IMR-90 (cell line): Measurements from ENCODE around the gene RASL10A. TPM values are rescaled to one million over a fixed set of nuclear protein-coding genes. Genes with fewer than 3 reads are reported as not detected.

Experiments used
- ATAC-seq: fragments of 200-7000 bp; cut with Tn5 transposase; 2 replicates; pipeline ENCODE4 v1.9.1; 2020; ENCODE audit warnings: low read depth, mild to moderate bottlenecking, moderate library complexity
- BruUV-seq: library from RNA; stranded (reverse); fragments of 400-500 nt; replicated peaks from 2 replicates; lab custom pipeline; 2021; lab: Mats Ljungman, UMichigan
- CTCF ChIA-PET: fragments of 300-600 bp; formaldehyde crosslinking; extraction: SDS; loops from one replicate; lab custom pipeline; 2021; ENCODE audit warnings: antibody characterized with exemption; lab: Yijun Ruan, JAX
- POLR2A ChIA-PET: fragments of 300-600 bp; sonication (Branson Sonifier 250); formaldehyde crosslinking; loops from one replicate; lab custom pipeline; 2022; ENCODE audit warnings: antibody characterized with exemption; ENCODE audit not compliant: unreplicated experiment; lab: Charles Lee
- DNase-seq: peaks from one replicate; pipeline ENCODE4 v3.0.0; 2013
- H2AFZ ChIP-seq: replicated peaks from 2 replicates; pipeline ENCODE3; 2013; ENCODE audit warnings: low read length, mild to moderate bottlenecking; ENCODE audit not compliant: poor library complexity
- H2AK5ac ChIP-seq: 2 replicates; pipeline ENCODE4 v1.6.1; 2013; ENCODE audit warnings: low read depth, low read length, inconsistent platforms
- H2AK9ac ChIP-seq: replicated peaks from 2 replicates; pipeline ENCODE3; 2013; ENCODE audit warnings: mild to moderate bottlenecking, low read depth, low read length, moderate library complexity; ENCODE audit not compliant: poor library complexity
- H2BK120ac ChIP-seq: 2 replicates; pipeline ENCODE4 v1.6.1; 2013; ENCODE audit warnings: low read depth, low read length, inconsistent platforms
- H2BK15ac ChIP-seq: 3 replicates; pipeline ENCODE4 v1.6.1; 2013; ENCODE audit warnings: low read depth, low read length, inconsistent platforms
- H2BK20ac ChIP-seq: 2 replicates; pipeline ENCODE4 v1.6.1; 2013; ENCODE audit warnings: low read depth, mild to moderate bottlenecking, inconsistent platforms, low read length, moderate library complexity
- H2BK5ac ChIP-seq: 2 replicates; pipeline ENCODE4 v1.6.1; 2013; ENCODE audit warnings: mild to moderate bottlenecking, low read depth, low read length, inconsistent platforms; ENCODE audit not compliant: poor library complexity, severe bottlenecking
- H3K14ac ChIP-seq: replicated peaks from 2 replicates; pipeline ENCODE4 v1.6.1; 2013; ENCODE audit warnings: low read depth, low read length, inconsistent platforms
- H3K18ac ChIP-seq: 2 replicates; pipeline ENCODE4 v1.6.1; 2013; ENCODE audit warnings: low read depth, low read length, control low read depth
- H3K23ac ChIP-seq: 2 replicates; pipeline ENCODE4 v1.6.1; 2013; ENCODE audit warnings: low read depth, low read length, inconsistent platforms
- H3K27ac ChIP-seq: 2 replicates; pipeline ENCODE4 v1.5.1; 2013; ENCODE audit warnings: mild to moderate bottlenecking, control low read depth, low read length; ENCODE audit not compliant: insufficient read depth
- H3K27me3 ChIP-seq: 2 replicates; pipeline ENCODE4 v1.6.1; 2013; ENCODE audit warnings: low read length; ENCODE audit not compliant: control insufficient read depth, insufficient read depth
- H3K36me3 ChIP-seq: 2 replicates; pipeline ENCODE4 v1.6.1; 2013; ENCODE audit warnings: low read length, mixed read lengths; ENCODE audit not compliant: control insufficient read depth, insufficient read depth
- H3K4ac ChIP-seq: 2 replicates; pipeline ENCODE4 v1.6.1; 2013; ENCODE audit warnings: low read depth, low read length, inconsistent platforms
- H3K4me1 ChIP-seq: 2 replicates; pipeline ENCODE4 v1.6.1; 2013; ENCODE audit warnings: low read length, mixed read lengths; ENCODE audit not compliant: control insufficient read depth, insufficient read depth
- H3K4me2 ChIP-seq: 2 replicates; pipeline ENCODE4 v1.6.1; 2013; ENCODE audit warnings: low read depth, mild to moderate bottlenecking, control low read depth, low read length, moderate library complexity
- H3K4me3 ChIP-seq: 2 replicates; pipeline ENCODE4 v1.5.1; 2013; ENCODE audit warnings: low read depth, mild to moderate bottlenecking, control low read depth, low read length, moderate library complexity; ENCODE audit not compliant: insufficient read depth
- H3K56ac ChIP-seq: 2 replicates; pipeline ENCODE4 v1.6.1; 2013; ENCODE audit warnings: low read length, inconsistent platforms; ENCODE audit not compliant: insufficient read depth; ENCODE audit errors: extremely low read depth
- H3K79me1 ChIP-seq, 2 experiments: 2 replicates each; pipeline ENCODE4 v1.6.1; 2013; ENCODE audit warnings: low read length in 2 of 2, inconsistent platforms in 1 of 2, low read depth in 1 of 2
- H3K9ac ChIP-seq: 2 replicates; pipeline ENCODE4 v1.6.1; 2013; ENCODE audit warnings: low read depth, low read length, control low read depth
- H3K9me1 ChIP-seq: 2 replicates; pipeline ENCODE4 v1.6.1; 2013; ENCODE audit warnings: low read length, inconsistent platforms; ENCODE audit not compliant: insufficient read depth
- H3K9me3 ChIP-seq: 2 replicates; pipeline ENCODE4 v1.6.1; 2013; ENCODE audit warnings: low read length; ENCODE audit not compliant: control insufficient read depth, insufficient read depth
- H4K20me1 ChIP-seq: 2 replicates; pipeline ENCODE4 v1.6.1; 2013; ENCODE audit warnings: low read length, inconsistent platforms; ENCODE audit not compliant: insufficient read depth
- H4K5ac ChIP-seq: 2 replicates; pipeline ENCODE4 v1.6.1; 2013; ENCODE audit warnings: mild to moderate bottlenecking, low read depth, low read length, control low read depth
- H4K8ac ChIP-seq, 2 experiments: 2 replicates each; pipeline ENCODE4 v1.6.1; 2013; ENCODE audit warnings: low read depth in 2 of 2, low read length in 2 of 2, control low read depth in 1 of 2, inconsistent platforms in 1 of 2
- H4K91ac ChIP-seq: 2 replicates; pipeline ENCODE4 v1.6.1; 2013; ENCODE audit warnings: low read depth, low read length, inconsistent platforms; ENCODE audit not compliant: insufficient read depth
- CEBPB ChIP-seq: IDR thresholded peaks from 2 replicates; pipeline ENCODE4 v1.6.1; 2012; ENCODE audit warnings: low read depth, low read length, improper control_type of control experiment
- CTCF ChIP-seq: conservative IDR thresholded peaks from 2 replicates; pipeline ENCODE4 v1.5.1; 2012; ENCODE audit warnings: mild to moderate bottlenecking, low read depth, low read length, improper control_type of control experiment
- FOS ChIP-seq: fragments of 150-350 bp; IDR thresholded peaks from 2 replicates; pipeline ENCODE4 v1.6.1; 2016; ENCODE audit warnings: low read depth, low read length
- MAFK ChIP-seq: IDR thresholded peaks from 2 replicates; pipeline ENCODE4 v1.6.1; 2012; ENCODE audit warnings: low read depth, low read length, improper control_type of control experiment
- MAZ ChIP-seq: IDR thresholded peaks from 2 replicates; pipeline ENCODE4 v1.6.1; 2012; ENCODE audit warnings: low read depth, mild to moderate bottlenecking, low read length, improper control_type of control experiment, moderate library complexity, borderline replicate concordance
- MXI1 ChIP-seq: IDR thresholded peaks from 2 replicates; pipeline ENCODE4 v1.6.1; 2012; ENCODE audit warnings: low read depth, mild to moderate bottlenecking, low read length, moderate library complexity, borderline replicate concordance
- NFE2L2 ChIP-seq: fragments of 150-350 bp; IDR thresholded peaks from 2 replicates; pipeline ENCODE4 v1.6.1; 2016; ENCODE audit warnings: low read depth, mild to moderate bottlenecking, low read length
- RCOR1 ChIP-seq: IDR thresholded peaks from 2 replicates; pipeline ENCODE4 v1.6.1; 2012; ENCODE audit warnings: mild to moderate bottlenecking, low read length, improper control_type of control experiment; ENCODE audit not compliant: insufficient replicate concordance
- WGBS, 2 experiments: methylation state at CpG; one replicate each; pipeline versions ENCODE4 v1.1.5 to v1.1.7; 2013; ENCODE audit warnings: missing lambda C conversion rate in 2 of 2; ENCODE audit not compliant: insufficient read length in 1 of 2; ENCODE audit errors: extremely low coverage in 2 of 2; 5-methylcytosine and 5-hydroxymethylcytosine counted together
- dilution Hi-C: fragments of 300-500 bp; cut with HindIII; formaldehyde crosslinking; loops from one replicate; pipeline ENCODE4 v1.14.3; 2018; ENCODE audit warnings: low sequenced_read_pairs; ENCODE audit not compliant: unreplicated experiment
- in situ Hi-C: fragments of 300-500 bp; cut with MboI; formaldehyde crosslinking; loops from 3 replicates; pipeline ENCODE4 v1.14.3; 2019; ENCODE audit warnings: low sequenced_read_pairs, inconsistent platforms, mixed read lengths
- intact Hi-C: fragments of 100-400 bp; cut with micrococcal nuclease; formaldehyde crosslinking; loops from 2 replicates; pipeline ENCODE4 v1.10.0; 2022
- polyA plus RNA-seq, 3 experiments: library from polyadenylated mRNA; depleted of rRNA; stranded (reverse); fragments of >200 nt; gene quantifications; 2 replicates each; pipeline ENCODE4 v1.2.3, GENCODE V29; 2012; ENCODE audit warnings: low replicate concordance in 1 of 3
- total RNA-seq: library from RNA; depleted of rRNA; stranded (reverse); fragments of >200 nt; gene quantifications from 2 replicates; pipeline ENCODE4 v1.2.3, GENCODE V29; 2012

The RASL10A gene
- total and polyA plus RNA-seq, 2 of the 4 experiments (the other 2 are of a cell fraction), result 0.26 TPM; not detected in 1

DNA sequence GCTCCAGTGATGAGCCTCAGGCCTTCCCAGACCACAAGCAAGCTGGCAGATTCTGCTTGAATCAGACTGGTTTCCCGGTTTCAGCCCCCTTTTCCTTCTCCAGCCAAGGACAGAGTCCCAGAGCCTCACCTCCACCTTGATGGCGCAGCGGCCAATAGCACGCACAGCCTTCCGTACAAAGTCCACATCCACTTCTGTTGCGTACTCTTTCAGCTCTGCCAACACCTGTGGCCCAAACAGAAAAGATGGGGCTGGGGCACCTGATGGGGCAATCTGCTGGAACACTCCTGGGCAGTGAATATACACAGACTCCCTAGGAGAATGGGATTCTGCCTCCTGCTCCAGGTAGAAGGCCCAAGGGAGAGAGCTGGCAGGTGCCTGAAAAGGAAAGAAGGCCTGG lies 35.5 kb upstream of the RASL10A start:
- TF ChIP-seq CEBPB (no peak), FOS (no peak), CTCF (no peak), MAZ (no peak), NFE2L2 (no peak), MXI1 (no peak), RCOR1 (no peak), MAFK (no peak)
- H4K8ac ChIP-seq, result no peak overlapping the region
- H4K20me1 ChIP-seq, result no peaks in the 10 kb centered on the region; the same call in 1 of the 2 replicates
- H3K79me1 ChIP-seq, result no peaks in the 10 kb centered on the region
- H2BK20ac ChIP-seq, result no peak overlapping the region
- no peak overlapping the region for H3K56ac ChIP-seq
- H3K14ac ChIP-seq, result no peak overlapping the region
- in situ Hi-C loops (no loop called here), intact Hi-C loops (no loop called here), dilution Hi-C loops (no loop called here)
- ChIA-PET CTCF (no interaction called here), POLR2A (no interaction called here)
- H3K27ac ChIP-seq, result no peak overlapping the region
- H3K9me1 ChIP-seq, result no peaks in the 10 kb centered on the region
- no peak overlapping the region for H4K91ac ChIP-seq
- H2AK5ac ChIP-seq, result no peak overlapping the region
- H3K4me3 ChIP-seq, result no peak overlapping the region
- no peaks in the 10 kb centered on the region for H3K27me3 ChIP-seq
- H3K9me3 ChIP-seq, result no peaks in the 10 kb centered on the region
- H3K9ac ChIP-seq, result no peak overlapping the region
- no peak overlapping the region for H2BK15ac ChIP-seq
- H2BK5ac ChIP-seq, result no peak overlapping the region
- no TSS peak for BruUV-seq
- no peak overlapping the region for H3K4ac ChIP-seq
- WGBS, 2 experiments, result 100% methylated on average over 1 of the region's 6 CpGs; no CpG with 5 or more reads in 1 of the 2 experiments
- H3K4me2 ChIP-seq, result no peak overlapping the region
- no peak overlapping the region for H2BK120ac ChIP-seq
- no peak for ATAC-seq
- peaks cover 70% of the 10 kb centered on the region for H3K36me3 ChIP-seq
- no peaks in the 10 kb centered on the region for H3K4me1 ChIP-seq
- H2AFZ ChIP-seq, result no peak overlapping the region
- H2AK9ac ChIP-seq, result no peak overlapping the region
- no peak overlapping the region for H3K23ac ChIP-seq
- DNase-seq, result no peak
- no peak overlapping the region for H3K18ac ChIP-seq
- H4K5ac ChIP-seq, result no peak overlapping the region
